ENCODE measurements around the gene ABCC10.

DNA sequence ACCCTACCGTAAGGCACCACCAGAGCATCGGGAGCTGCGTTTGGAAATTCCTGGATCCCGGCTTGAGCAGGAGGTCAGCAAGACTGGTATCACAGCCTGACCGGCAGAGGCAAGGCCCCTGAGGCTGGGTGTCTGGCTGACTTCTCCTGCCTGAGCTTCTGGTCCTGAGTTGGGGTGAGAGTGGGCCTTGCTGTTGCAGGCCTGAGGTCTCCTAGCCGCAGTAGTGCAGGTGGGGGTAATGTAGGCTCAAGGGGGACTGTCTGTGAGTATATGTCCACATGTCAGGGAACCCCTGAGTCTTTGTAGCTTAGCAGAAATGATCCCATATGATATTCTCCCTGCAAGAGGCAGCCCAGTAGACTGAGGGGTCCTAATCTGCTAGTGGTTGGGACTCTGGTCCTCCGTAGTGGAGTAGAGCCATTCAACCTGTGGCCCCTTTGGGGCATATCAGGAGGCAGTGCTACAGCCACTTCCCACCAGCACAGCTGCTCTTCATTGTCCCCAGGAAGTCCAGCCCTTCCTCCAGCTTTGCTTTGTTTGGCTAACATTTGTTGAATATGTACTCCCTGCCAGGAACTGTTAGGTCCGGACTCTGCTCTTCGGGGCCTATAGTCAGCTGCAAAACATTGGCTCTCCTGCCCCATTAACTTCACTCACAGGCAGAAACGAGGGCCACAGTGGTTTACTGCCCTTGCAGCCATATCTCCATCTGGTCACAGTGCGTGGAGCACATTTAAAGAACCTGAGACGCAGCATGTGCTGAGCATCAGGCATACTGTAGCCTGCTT lies 71.9 kb downstream of the ABCC10 start:
- TF ChIP-seq POLR2A (IDR thresholded peaks at IDR 0.05; ENCODE audit: low read length): no peak
- TF ChIP-seq GATA1 (IDR thresholded peaks at IDR 0.05; ENCODE audit: low read depth, low read length): no peak

All from erythroblast (primary cell).